Thymus (tissue), 11 donors: Measurements from ENCODE around the gene UBASH3B. TPM values are rescaled to one million over a fixed set of nuclear protein-coding genes. Genes with fewer than 3 reads are reported as not detected.

Experiments used
- DNase-seq, 9 donors: peaks; one replicate each; pipeline ENCODE4 v3.0.0-alpha.2; 2013; ENCODE audit warnings: low spot score in 9 of 9, low read depth in 6 of 9, missing footprints in 1 of 9
- H3K27ac ChIP-seq, 2 donors: one replicate each; pipeline ENCODE4 v1.5.1; 2013; ENCODE audit warnings: control low read depth in 1 of 2, low read depth in 1 of 2, low read length in 1 of 2, mild to moderate bottlenecking in 1 of 2, moderate library complexity in 1 of 2
- H3K27me3 ChIP-seq, 2 donors: one replicate each; pipeline ENCODE4 v1.5.1; 2013; ENCODE audit warnings: low read length in 1 of 2; ENCODE audit not compliant: control insufficient read depth in 2 of 2, insufficient read depth in 1 of 2
- H3K36me3 ChIP-seq, 2 donors: one replicate each; pipeline ENCODE4 v1.5.1; 2013; ENCODE audit warnings: low read length in 1 of 2, mild to moderate bottlenecking in 1 of 2, moderate library complexity in 1 of 2; ENCODE audit not compliant: control insufficient read depth in 2 of 2, insufficient read depth in 2 of 2
- H3K4me1 ChIP-seq, 2 donors: one replicate each; pipeline ENCODE4 v1.5.1; 2013; ENCODE audit warnings: low read length in 2 of 2; ENCODE audit not compliant: control insufficient read depth in 2 of 2, insufficient read depth in 2 of 2
- H3K4me3 ChIP-seq, 2 donors: one replicate each; pipeline ENCODE4 v1.5.1; 2013; ENCODE audit warnings: low read length in 2 of 2, control low read depth in 1 of 2, mild to moderate bottlenecking in 1 of 2
- H3K9me3 ChIP-seq, 2 donors: one replicate each; pipeline ENCODE4 v1.5.1; 2013; ENCODE audit warnings: low read length in 1 of 2, mild to moderate bottlenecking in 1 of 2; ENCODE audit not compliant: control insufficient read depth in 2 of 2, insufficient read depth in 1 of 2
- WGBS: extraction: QIAGEN DNeasy Blood & Tissue Kit; methylation state at CpG from one replicate; pipeline ENCODE4 v1.1.7; 2013; 5-methylcytosine and 5-hydroxymethylcytosine counted together
- polyA plus RNA-seq: library from polyadenylated mRNA; stranded (reverse); fragments of 200-250 nt; gene quantifications from one replicate; pipeline ENCODE4 v1.2.3, GENCODE V29; 2013
- total RNA-seq: library from RNA; stranded (reverse); fragments of 120-200 nt; gene quantifications from one replicate; pipeline ENCODE4 v1.2.4, GENCODE V29; 2013
- donor health status: healthy.

The UBASH3B gene
- total and polyA plus RNA-seq, 2 donors = 11.2 to 14.8 TPM

GRCh38 chr11:122780296-122780949, 124.9 kb downstream of the UBASH3B start:
- no peak for DNase-seq
- Histone ChIP-seq H3K27ac (no peak overlapping the region), H3K4me1 (peaks cover 18 to 35% of the 10 kb centered on the region in 2 donors), H3K27me3 (no peaks in the 10 kb centered on the region), H3K36me3 (peaks cover 45 to 68% of the 10 kb centered on the region in 2 donors), H3K4me3 (no peak overlapping the region), H3K9me3 (no peaks in the 10 kb centered on the region)
- WGBS = 96% methylated on average over 10 of the region's 10 CpGs

- H3K27ac ChIP-seq = no peak overlapping the region
- peaks cover 45 to 72% of the 10 kb centered on the region in 2 donors for H3K36me3 ChIP-seq
- peak; percentile 44 to 83 (median 69) for DNase-seq
- WGBS = 59% methylated on average over 12 of the region's 12 CpGs
- no peaks in the 10 kb centered on the region for H3K9me3 ChIP-seq
- H3K4me3 ChIP-seq = no peak overlapping the region
- H3K27me3 ChIP-seq = no peaks in the 10 kb centered on the region
- peaks cover 7 to 24% of the 10 kb centered on the region in 2 donors for H3K4me1 ChIP-seq
These were observed 126.1 kb downstream of the UBASH3B start for GRCh38 chr11:122781378-122782195.

GRCh38 chr11:122782222-122782621, 126.7 kb downstream of the UBASH3B start:
- Histone ChIP-seq H3K4me3 (no peak overlapping the region), H3K27me3 (no peaks in the 10 kb centered on the region), H3K27ac (no peak overlapping the region), H3K36me3 (peaks cover 40 to 67% of the 10 kb centered on the region in 2 donors), H3K4me1 (peaks cover 2 to 17% of the 10 kb centered on the region in 2 donors), H3K9me3 (no peaks in the 10 kb centered on the region)
- DNase-seq = no peak
- WGBS = 96% methylated on average over 2 of the region's 2 CpGs

- H3K36me3 ChIP-seq = peaks cover 44 to 74% of the 10 kb centered on the region in 2 donors
- H3K4me3 ChIP-seq = no peak overlapping the region
- H3K9me3 ChIP-seq = no peaks in the 10 kb centered on the region
- no peak for DNase-seq
- peaks cover 0 to 9% of the 10 kb centered on the region in 2 donors for H3K4me1 ChIP-seq
- no peak overlapping the region for H3K27ac ChIP-seq
- WGBS = 97% methylated on average over 5 of the region's 5 CpGs
- no peaks in the 10 kb centered on the region for H3K27me3 ChIP-seq
These were observed 128.9 kb downstream of the UBASH3B start for GRCh38 chr11:122784325-122784955.

GRCh38 chr11:122785031-122785541, 129.6 kb downstream of the UBASH3B start:
- 95% methylated on average over 13 of the region's 13 CpGs for WGBS
- peaks cover 44 to 73% of the 10 kb centered on the region in 2 donors for H3K36me3 ChIP-seq
- H3K27ac ChIP-seq = no peak overlapping the region

GRCh38 chr11:122786896-122787295, 131.4 kb downstream of the UBASH3B start:
- WGBS = 96% methylated on average over 7 of the region's 7 CpGs
- H3K27ac ChIP-seq = no peak overlapping the region
- no peaks in the 10 kb centered on the region for H3K4me1 ChIP-seq
- no peak for DNase-seq
- H3K9me3 ChIP-seq = no peaks in the 10 kb centered on the region
- H3K27me3 ChIP-seq = no peaks in the 10 kb centered on the region
- no peak overlapping the region for H3K4me3 ChIP-seq
- H3K36me3 ChIP-seq = peaks cover 56 to 71% of the 10 kb centered on the region in 2 donors

More at GRCh38 chr11:122785031-122785541, 129.6 kb downstream of the UBASH3B start:
- H3K27me3 ChIP-seq = no peaks in the 10 kb centered on the region
- no peak for DNase-seq
- H3K4me1 ChIP-seq = peaks cover 0 to 7% of the 10 kb centered on the region in 2 donors
- no peaks in the 10 kb centered on the region for H3K9me3 ChIP-seq
- H3K4me3 ChIP-seq = no peak overlapping the region

GRCh38 chr11:122788781-122789535, 133.4 kb downstream of the UBASH3B start:
- Histone ChIP-seq H3K36me3 (peaks cover 39 to 53% of the 10 kb centered on the region in 2 donors), H3K27me3 (no peaks in the 10 kb centered on the region), H3K27ac (no peak overlapping the region), H3K4me3 (no peak overlapping the region), H3K9me3 (no peaks in the 10 kb centered on the region), H3K4me1 (no peaks in the 10 kb centered on the region)
- WGBS = 98% methylated on average over 10 of the region's 10 CpGs
- DNase-seq = no peak

GRCh38 chr11:122789907-122790306, 134.4 kb downstream of the UBASH3B start:
- H3K27me3 ChIP-seq = no peaks in the 10 kb centered on the region
- no peak overlapping the region for H3K27ac ChIP-seq
- no peak overlapping the region for H3K4me3 ChIP-seq
- no peaks in the 10 kb centered on the region for H3K4me1 ChIP-seq
- peaks cover 37 to 49% of the 10 kb centered on the region in 2 donors for H3K36me3 ChIP-seq
- WGBS = 98% methylated on average over 3 of the region's 3 CpGs
- no peak for DNase-seq
- H3K9me3 ChIP-seq = no peaks in the 10 kb centered on the region
